Measurements from ENCODE around the gene C9orf152. TPM values are rescaled to one million over a fixed set of nuclear protein-coding genes. Genes with fewer than 3 reads are reported as not detected.
"Not testable (repeated sequence)": the region's sequence is repeated elsewhere in the genome, so short reads cannot be mapped to it uniquely, and the experiment has no call there.

The C9orf152 gene
- total RNA-seq, 2 donors from 2014 or later, result not detected

DNA sequence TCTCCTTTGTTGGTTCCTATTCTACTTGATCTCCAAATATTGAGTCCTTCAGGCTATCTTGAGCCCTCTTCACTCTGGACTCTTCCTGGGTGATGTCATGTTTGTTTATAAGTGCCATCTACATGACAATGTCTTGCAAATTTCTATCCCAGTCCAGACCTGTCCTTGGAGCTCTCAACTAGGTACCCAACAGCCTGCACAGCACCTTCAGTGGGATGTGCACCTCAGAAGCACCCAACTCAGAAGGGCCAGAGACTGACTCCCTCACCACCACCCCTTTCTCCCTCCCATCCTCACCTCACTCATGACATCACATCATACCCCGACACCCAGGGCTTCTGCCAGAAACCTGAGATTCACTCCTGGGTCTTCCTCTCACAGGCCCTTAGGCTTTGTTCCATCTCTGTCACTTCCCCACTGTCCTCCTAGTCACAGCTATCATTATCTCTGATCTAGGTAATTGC is 33.9 kb upstream of the C9orf152 start:
- H3K36me3 Mint-ChIP-seq (ENCODE audit: low read depth), result no peaks in the 10 kb centered on the region
- H3K27me3 Mint-ChIP-seq, result no peaks in the 10 kb centered on the region
- H3K27ac Mint-ChIP-seq, result no peak overlapping the region
- no peaks in the 10 kb centered on the region for H3K4me1 Mint-ChIP-seq
- H3K4me3 Mint-ChIP-seq, result no peak overlapping the region
- no peak for ATAC-seq (replicated peaks)
- H3K9me3 Mint-ChIP-seq, result no peaks in the 10 kb centered on the region

DNA sequence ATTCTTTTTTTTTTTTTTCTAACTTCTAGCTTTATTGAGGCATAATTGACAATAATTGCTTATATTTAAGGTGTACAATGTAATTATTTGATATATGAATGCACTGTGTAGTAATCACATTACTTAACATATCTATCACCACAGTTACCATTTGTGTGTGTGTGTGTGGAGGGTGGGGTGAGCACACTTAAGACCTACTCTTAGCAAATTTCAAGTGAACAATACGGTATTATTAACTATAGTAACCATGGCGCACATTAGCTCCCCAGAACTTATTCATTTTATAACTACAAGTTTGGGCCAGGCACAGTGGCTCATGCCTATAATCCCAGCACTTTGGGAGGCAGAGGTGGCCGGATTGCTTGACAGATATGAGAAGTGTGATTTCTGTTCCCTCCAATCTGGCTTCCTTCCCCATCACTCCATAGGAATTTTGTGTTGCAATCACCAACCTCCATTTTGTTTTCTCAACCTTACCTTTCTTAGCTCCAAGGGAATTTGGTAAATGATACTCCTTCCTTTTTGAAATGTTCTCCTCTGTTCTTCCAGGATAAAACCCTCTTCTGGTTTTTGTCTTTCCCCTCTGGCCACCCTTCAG is 33.4 kb upstream of the C9orf152 start:
- H3K27me3 Mint-ChIP-seq, result no peaks in the 10 kb centered on the region
- no peaks in the 10 kb centered on the region for H3K4me1 Mint-ChIP-seq
- H3K4me3 Mint-ChIP-seq, result no peak overlapping the region
- H3K36me3 Mint-ChIP-seq (ENCODE audit: low read depth), result no peaks in the 10 kb centered on the region
- ATAC-seq (replicated peaks), result no peak
- no peak overlapping the region for H3K27ac Mint-ChIP-seq
- no peaks in the 10 kb centered on the region for H3K9me3 Mint-ChIP-seq

DNA sequence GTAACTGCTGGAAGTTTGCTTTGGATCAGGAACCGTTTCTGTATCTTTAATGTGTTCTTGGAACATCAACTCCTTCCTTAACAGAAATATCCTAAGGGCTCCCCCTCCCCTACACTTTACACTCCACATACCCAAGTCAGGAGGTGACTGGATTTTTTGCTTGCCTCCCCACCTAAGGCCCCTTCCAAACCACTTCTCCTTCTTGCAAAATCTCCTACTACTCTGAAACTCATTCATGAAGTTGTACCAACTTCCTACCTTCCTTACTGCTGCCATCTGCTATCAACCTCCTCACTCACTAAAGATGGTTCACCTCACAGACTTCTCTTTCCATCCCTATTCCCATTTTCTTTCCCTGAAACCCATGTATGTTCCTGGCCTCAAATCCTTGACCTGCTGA is 32.2 kb upstream of the C9orf152 start:
- Mint-ChIP-seq H3K27me3 (no peaks in the 10 kb centered on the region), H3K4me3 (no peak overlapping the region), H3K9me3 (no peaks in the 10 kb centered on the region), H3K36me3 (ENCODE audit: low read depth) (no peaks in the 10 kb centered on the region), H3K27ac (no peak overlapping the region), H3K4me1 (no peaks in the 10 kb centered on the region)
- no peak for ATAC-seq (replicated peaks)

DNA sequence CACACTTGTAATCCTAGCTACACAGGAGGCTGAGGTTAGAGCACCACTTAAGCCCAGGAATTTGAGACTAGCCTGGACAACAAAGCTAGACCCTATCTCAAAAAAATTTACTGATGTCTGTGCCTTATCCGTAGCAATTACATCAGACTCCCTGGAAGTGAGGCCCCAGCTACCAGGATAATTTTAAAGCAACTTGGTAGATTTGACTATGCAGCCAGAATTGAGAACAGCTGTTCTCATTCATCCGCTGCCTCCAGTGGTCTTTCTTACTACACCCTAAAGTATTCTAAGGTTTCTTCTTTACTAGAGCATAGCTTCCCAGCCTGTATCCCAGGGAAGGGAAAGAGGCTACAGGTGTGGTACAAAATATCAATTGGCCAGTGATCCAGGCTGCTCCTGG is 20.4 kb upstream of the C9orf152 start:
- no peaks in the 10 kb centered on the region for H3K36me3 Mint-ChIP-seq (ENCODE audit: low read depth)
- H3K4me1 Mint-ChIP-seq, result no peaks in the 10 kb centered on the region
- H3K9me3 Mint-ChIP-seq, result no peaks in the 10 kb centered on the region
- no peak overlapping the region for H3K27ac Mint-ChIP-seq
- no peak overlapping the region for H3K4me3 Mint-ChIP-seq
- no peaks in the 10 kb centered on the region for H3K27me3 Mint-ChIP-seq
- no peak for ATAC-seq (replicated peaks)

DNA sequence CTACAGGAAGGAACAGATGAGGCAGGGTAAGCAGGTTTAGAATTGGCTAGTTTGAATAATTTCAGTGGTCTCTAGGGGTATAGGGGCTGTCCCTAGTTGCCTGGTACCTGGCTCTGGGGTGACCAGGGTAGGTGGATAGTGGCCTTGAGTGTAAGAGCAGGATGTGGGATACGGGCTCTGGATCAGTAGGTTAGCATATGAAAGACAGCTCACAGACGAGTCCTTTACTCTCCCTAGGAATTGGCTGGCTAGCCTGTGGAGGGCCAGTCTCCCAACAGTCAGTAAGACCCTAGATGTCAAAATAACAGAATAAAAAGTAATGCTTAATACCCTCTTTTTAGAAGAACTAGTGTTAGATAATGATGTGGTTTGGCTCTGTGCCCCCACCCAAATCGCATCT is 16.6 kb upstream of the C9orf152 start:
- no peak overlapping the region for H3K27ac Mint-ChIP-seq

DNA sequence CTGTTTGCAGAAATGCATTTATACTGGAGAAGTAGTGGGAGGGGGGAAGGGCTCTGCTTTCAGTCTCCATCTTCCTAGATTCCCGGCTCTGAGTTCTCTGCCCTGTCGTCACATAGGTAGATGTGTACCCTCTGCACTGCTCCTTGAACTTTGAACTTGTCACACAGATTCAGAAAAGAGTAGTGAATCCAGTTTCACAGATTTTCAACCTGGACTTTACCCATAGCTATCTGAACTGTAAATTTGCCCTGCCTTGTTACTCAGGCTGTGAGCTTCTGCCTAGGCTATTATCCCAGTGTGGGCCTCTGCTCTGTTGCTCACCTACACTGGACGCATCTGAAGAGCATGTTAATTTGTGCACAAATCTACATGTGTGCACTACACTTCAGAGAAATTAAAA is 12.8 kb upstream of the C9orf152 start:
- no peaks in the 10 kb centered on the region for H3K27me3 Mint-ChIP-seq

More for the DNA sequence above, 16.6 kb upstream of the C9orf152 start:
- H3K36me3 Mint-ChIP-seq (ENCODE audit: low read depth), result no peaks in the 10 kb centered on the region
- no peaks in the 10 kb centered on the region for H3K27me3 Mint-ChIP-seq
- ATAC-seq (replicated peaks), result no peak
- no peak overlapping the region for H3K4me3 Mint-ChIP-seq
- H3K4me1 Mint-ChIP-seq, result no peaks in the 10 kb centered on the region
- H3K9me3 Mint-ChIP-seq, result no peaks in the 10 kb centered on the region

DNA sequence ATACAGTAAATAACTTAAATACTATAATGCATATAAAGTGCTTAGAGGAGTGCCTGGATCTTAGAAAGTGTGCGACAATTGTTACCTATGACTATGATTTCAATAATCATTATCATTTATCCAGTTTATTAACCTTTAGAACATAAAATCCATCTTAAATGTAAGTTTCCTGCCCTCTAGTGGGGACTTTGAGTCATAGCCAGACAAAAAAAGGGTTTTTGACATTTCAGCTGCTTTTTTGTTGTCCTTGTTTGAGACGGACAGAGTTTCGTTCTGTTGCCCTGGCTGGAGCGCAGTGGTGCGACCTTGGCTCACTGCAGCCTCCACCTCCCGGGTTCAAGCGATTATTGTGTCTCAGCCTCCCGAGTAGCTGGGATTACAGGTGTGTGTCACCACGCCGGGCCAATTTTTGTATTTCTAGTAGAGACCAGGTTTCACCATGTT is 9.7 kb upstream of the C9orf152 start:
- no peaks in the 10 kb centered on the region for H3K9me3 Mint-ChIP-seq
- H3K4me3 Mint-ChIP-seq, result no peak overlapping the region
- H3K27ac Mint-ChIP-seq, result no peak overlapping the region
- no peak for ATAC-seq (replicated peaks)
- no peaks in the 10 kb centered on the region for H3K4me1 Mint-ChIP-seq
- no peaks in the 10 kb centered on the region for H3K27me3 Mint-ChIP-seq
- H3K36me3 Mint-ChIP-seq (ENCODE audit: low read depth), result no peaks in the 10 kb centered on the region

More for the DNA sequence above, 12.8 kb upstream of the C9orf152 start:
- no peaks in the 10 kb centered on the region for H3K36me3 Mint-ChIP-seq (ENCODE audit: low read depth)
- ATAC-seq (replicated peaks), result no peak
- H3K4me3 Mint-ChIP-seq, result no peak overlapping the region
- H3K9me3 Mint-ChIP-seq, result no peaks in the 10 kb centered on the region
- H3K27ac Mint-ChIP-seq, result no peak overlapping the region
- no peaks in the 10 kb centered on the region for H3K4me1 Mint-ChIP-seq

DNA sequence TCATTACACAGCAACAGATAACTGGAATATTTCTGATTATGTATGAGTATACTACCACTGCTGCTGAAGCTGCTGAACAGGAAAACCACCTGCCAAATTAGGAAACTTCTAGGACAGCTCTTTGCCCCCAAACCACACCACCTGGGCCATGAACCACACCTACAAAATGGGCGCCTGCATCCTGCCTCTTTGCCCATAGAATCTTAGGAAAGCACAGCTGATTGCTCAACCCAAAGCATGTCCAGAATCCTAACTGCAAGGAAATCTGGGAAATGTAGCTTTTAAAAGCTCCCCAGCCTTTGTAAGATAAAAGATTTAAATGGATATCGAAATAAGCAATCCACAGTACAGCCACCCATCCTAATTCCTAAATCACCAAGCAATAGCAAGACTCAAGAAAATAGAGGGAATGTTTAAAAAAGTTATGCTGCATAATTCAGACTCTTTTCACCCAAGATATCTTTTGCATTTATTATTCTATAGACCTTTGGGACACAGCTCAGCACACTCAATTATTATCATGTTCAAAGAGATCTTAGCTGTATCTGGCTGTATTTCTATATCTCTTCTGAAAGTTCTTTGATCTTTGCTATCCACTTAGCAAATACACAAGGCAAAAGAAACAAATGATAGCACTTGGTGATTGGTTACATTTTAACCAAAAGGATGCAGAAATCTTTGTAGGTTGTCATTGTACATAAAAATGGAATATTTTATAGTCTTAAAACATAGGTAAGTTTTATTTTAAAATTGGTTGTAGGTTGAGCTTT is 6.8 kb upstream of the C9orf152 start:
- H3K9me3 Mint-ChIP-seq, result no peaks in the 10 kb centered on the region
- H3K27me3 Mint-ChIP-seq, result no peaks in the 10 kb centered on the region
- no peak overlapping the region for H3K4me3 Mint-ChIP-seq
- no peak for ATAC-seq (replicated peaks)
- H3K4me1 Mint-ChIP-seq, result no peaks in the 10 kb centered on the region
- no peaks in the 10 kb centered on the region for H3K36me3 Mint-ChIP-seq (ENCODE audit: low read depth)
- H3K27ac Mint-ChIP-seq, result no peak overlapping the region

DNA sequence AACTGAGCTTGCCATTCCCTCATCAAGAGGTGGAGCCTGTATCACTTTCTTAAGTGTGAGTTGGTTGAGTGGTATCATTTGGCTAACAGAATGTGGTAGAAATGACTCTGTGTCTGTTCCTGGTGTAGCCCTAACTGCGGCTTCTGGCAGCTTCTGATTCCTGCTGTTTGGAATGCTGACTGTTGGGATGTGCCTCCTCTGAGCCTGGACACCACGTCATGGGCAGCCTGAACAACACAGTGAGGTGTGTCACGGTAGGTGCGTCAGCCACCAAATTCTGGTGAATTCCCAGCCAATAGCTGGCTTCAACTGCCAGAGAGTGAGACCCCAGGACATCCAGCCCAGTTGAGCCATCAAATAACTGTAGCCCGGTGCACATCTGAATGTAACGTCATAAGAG is 6.1 kb upstream of the C9orf152 start:
- no peak for ATAC-seq (replicated peaks)
- no peaks in the 10 kb centered on the region for H3K36me3 Mint-ChIP-seq (ENCODE audit: low read depth)
- no peaks in the 10 kb centered on the region for H3K27me3 Mint-ChIP-seq
- no peak overlapping the region for H3K27ac Mint-ChIP-seq
- no peaks in the 10 kb centered on the region for H3K9me3 Mint-ChIP-seq
- no peak overlapping the region for H3K4me3 Mint-ChIP-seq
- H3K4me1 Mint-ChIP-seq, result no peaks in the 10 kb centered on the region

DNA sequence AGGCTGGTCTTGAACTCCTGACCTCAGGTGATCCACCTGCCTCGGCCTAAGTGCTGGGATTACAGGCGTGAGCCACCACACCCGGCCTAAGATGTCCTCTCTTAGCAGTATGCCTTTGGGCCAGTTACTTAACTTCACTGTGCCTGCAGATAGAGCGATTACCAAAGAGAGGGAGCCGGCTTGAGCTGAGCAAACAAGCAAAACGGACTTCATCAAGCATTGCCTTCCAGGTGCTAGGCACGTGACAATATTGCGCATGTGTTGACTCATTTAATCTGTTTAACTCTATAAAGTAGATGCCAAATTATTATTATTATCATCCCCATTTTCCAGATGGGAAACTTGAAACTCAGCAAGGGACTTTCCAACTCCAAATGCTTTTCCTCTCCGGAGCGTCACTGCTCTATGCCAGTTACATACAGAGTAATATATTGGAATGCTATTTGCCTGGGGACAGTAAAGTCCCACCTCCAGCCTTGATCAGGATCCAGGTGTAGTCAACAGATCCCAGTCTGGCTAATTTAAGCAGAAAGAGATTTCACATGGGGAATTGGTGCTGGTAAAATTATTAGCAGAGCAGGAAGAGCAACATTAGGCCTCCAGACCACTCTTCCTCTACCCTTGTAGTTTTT is 5.6 kb upstream of the C9orf152 start:
- H3K9me3 Mint-ChIP-seq, result no peaks in the 10 kb centered on the region
- H3K4me1 Mint-ChIP-seq, result no peaks in the 10 kb centered on the region
- no peaks in the 10 kb centered on the region for H3K36me3 Mint-ChIP-seq (ENCODE audit: low read depth)
- peaks cover 1% of the 10 kb centered on the region for H3K27me3 Mint-ChIP-seq
- no peak for ATAC-seq (replicated peaks)
- no peak overlapping the region for H3K4me3 Mint-ChIP-seq
- H3K27ac Mint-ChIP-seq, result no peak overlapping the region

DNA sequence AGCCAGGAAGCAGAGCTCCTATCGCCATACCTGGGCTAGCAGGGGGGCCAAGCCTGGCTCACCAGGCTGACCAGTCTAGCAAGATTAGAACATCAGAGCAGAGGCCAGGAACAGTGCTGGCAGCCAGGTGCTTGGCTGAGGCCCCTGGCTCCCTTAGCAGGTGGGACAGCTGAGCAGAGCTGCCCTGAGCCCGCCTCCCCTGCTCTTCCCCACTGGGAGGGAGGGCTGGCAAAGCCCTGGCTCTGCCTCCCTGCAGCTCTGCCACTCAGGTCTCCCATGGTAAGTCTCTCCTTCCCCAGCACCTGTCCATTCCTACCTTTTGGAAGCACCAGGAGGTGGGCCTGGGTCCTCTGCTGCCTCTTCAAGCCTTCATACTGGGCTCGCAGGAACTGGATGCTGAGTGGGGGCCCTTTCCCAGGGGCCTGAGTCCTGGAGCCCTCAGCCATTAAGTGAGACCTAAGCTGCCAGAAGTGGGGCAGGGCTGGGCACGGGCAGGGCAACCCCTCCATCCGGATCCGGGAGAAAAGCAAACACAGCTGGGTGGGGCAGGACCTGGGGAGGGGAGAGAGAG is 803 bp downstream of the C9orf152 start:
- Mint-ChIP-seq H3K27ac (no peak overlapping the region), H3K9me3 (no peaks in the 10 kb centered on the region)
- ATAC-seq (replicated peaks), result no peak

DNA sequence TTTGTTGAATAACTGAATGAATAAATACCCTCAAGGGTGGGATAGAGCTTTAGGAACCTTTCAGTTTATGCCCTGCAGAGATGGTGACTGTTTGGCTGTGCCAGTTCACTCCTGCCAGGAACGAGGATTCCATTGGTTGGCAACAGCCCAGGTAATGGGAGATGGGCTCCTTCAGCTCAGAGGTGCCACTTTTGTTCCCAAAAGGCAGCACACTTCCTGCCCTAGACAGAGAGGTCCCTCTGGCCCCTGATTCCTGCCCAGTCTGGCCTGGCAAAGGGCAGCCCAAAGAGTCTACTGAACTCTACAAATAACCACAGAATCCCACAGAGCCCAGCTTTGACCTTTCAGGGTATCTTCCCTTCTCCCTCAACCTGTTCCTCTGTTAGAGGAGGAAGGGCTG is 1.6 kb downstream of the C9orf152 start:
- H3K27me3 Mint-ChIP-seq, result peaks cover 19% of the 10 kb centered on the region
- no peaks in the 10 kb centered on the region for H3K9me3 Mint-ChIP-seq
- no peak for ATAC-seq (replicated peaks)
- no peak overlapping the region for H3K27ac Mint-ChIP-seq
- no peaks in the 10 kb centered on the region for H3K36me3 Mint-ChIP-seq (ENCODE audit: low read depth)
- H3K4me3 Mint-ChIP-seq, result no peak overlapping the region
- no peaks in the 10 kb centered on the region for H3K4me1 Mint-ChIP-seq

More for the DNA sequence above, 803 bp downstream of the C9orf152 start:
- Mint-ChIP-seq H3K27me3 (peaks cover 15% of the 10 kb centered on the region), H3K36me3 (ENCODE audit: low read depth) (no peaks in the 10 kb centered on the region), H3K4me1 (no peaks in the 10 kb centered on the region), H3K4me3 (no peak overlapping the region)

DNA sequence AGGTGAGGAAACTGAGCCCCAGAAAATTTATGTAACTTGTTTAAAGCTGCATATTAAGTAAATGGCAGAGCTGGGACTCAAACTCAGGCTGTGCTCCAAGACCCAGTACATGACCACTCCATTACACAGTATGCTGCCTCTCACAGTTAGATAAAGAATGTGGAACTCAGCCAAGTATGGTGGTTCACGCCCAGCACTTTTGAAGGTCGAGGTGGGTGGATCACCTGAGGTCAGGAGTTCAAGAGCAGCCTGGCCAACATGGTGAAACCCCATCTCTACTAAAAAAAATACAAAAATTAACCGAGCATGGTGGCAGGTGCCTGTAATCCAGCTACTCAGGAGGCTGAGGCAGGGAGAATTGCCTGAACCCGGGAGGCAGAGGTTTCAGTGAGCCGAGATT is 2.3 kb downstream of the C9orf152 start:
- not testable (repeated sequence) for H3K36me3 Mint-ChIP-seq (ENCODE audit: low read depth); H3K4me1 Mint-ChIP-seq; H3K27ac Mint-ChIP-seq; H3K4me3 Mint-ChIP-seq; H3K9me3 Mint-ChIP-seq; ATAC-seq (replicated peaks)
- peaks cover 21% of the 10 kb centered on the region for H3K27me3 Mint-ChIP-seq

DNA sequence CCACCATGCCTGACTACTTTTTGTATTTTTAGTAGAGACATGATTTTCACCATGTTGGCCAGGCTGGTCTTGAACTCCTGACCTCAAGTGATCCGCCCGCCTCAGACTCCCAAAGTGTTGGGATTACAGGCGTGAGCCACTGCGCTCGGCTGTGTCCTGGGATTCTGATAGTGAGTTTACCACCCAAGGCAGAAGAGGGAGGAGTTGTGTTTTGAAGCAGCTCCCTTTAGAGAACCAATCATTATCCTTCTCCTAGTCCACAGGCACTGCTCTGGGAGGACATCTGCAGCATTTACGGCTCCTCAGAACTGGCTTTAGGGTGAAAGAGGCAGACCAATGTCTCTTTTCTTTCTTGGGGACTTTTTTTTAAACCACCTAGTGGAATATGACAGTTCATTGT is 5.7 kb downstream of the C9orf152 start:
- ATAC-seq (replicated peaks), result no peak
- Mint-ChIP-seq H3K9me3 (no peaks in the 10 kb centered on the region), H3K27ac (no peak overlapping the region), H3K27me3 (peaks cover 14% of the 10 kb centered on the region), H3K4me3 (no peak overlapping the region), H3K4me1 (no peaks in the 10 kb centered on the region), H3K36me3 (ENCODE audit: low read depth) (no peaks in the 10 kb centered on the region)

DNA sequence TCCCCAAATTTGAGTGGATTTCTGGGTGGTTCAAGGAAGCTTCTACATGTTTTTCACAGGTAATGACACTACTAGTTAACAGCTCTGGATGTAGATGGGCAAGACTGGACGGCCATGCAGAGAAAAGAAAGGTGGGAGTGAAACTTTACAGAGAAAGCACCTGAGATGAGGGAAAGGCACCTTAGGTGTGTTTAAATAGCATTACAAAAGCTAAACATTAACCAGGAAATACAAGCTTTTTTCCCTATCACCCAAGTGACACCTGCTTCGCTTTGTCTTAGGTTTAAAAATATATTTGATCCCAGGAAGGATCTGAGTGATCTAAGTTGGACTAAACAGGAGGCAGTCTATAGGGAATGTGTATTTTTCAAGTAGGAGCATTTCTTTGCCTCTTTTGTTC is 8.3 kb downstream of the C9orf152 start:
- H3K4me3 Mint-ChIP-seq, result no peak overlapping the region

More for the DNA sequence above, 8.3 kb downstream of the C9orf152 start:
- no peak for ATAC-seq (replicated peaks)
- no peaks in the 10 kb centered on the region for H3K9me3 Mint-ChIP-seq
- H3K27me3 Mint-ChIP-seq, result peaks cover 7% of the 10 kb centered on the region
- no peak overlapping the region for H3K27ac Mint-ChIP-seq
- no peaks in the 10 kb centered on the region for H3K4me1 Mint-ChIP-seq
- H3K36me3 Mint-ChIP-seq (ENCODE audit: low read depth), result no peaks in the 10 kb centered on the region

Measured in activated T-helper 17 cell treated with anti-CD3 and anti-CD28 coated beads, Interleukin-2, amount 50 U/mL, for 72 hours (primary cell).